Vagina (tissue), 2 donors: ENCODE measurements around the gene SEL1L.

Experiments used
- POLR2AphosphoS5 ChIP-seq, 2 donors: sonication (generic); formaldehyde crosslinking; IDR thresholded peaks; one replicate each; pipeline ENCODE4 v1.9.0; 2017; ENCODE audit warnings: antibody characterized with exemption in 2 of 2, mild to moderate bottlenecking in 2 of 2, low read depth in 1 of 2; ENCODE audit not compliant: insufficient read depth in 1 of 2
- TF ChIP-seq, protein P1 (sequence below), 3 experiments: fragments of 450-650 bp in 2 of 3; fragments of 200-600 bp in 1 of 3; sonication (generic) in 1 of 3; IDR thresholded peaks; one replicate each; pipeline ENCODE4 v1.5.1; 2017 to 2019; ENCODE audit warnings: antibody characterized with exemption in 3 of 3, mild to moderate bottlenecking in 2 of 3, moderate library complexity in 2 of 3

DNA sequence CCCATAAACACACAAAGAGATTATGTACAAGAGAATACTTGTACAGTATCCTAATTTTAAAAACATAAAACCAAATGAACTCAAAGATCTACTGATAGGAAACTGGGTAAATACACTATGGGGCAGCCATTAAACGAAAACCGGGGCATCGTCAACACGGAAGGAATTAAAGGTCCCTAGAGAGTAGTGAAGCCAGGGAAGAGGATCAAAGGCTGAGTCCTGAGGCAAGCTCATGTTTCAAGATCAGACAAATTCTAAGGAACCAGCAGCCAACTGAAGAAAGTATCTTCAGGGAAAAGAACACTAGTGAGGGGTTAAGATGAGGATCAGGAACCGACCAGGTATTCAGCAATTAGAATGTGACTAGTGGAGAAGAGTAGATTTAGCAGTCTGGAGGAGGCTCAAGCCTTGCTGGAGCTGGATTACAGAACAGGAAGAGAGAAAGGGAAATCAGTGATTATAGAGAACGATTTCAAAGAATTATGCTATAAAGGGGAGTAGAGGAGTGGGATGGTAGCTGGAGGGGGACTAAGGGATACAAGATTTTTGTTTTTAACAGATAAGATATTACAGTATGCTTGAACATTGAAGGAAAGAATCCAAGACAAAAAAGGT is 23.7 kb downstream of the SEL1L start:
- TF ChIP-seq, protein P1, sequence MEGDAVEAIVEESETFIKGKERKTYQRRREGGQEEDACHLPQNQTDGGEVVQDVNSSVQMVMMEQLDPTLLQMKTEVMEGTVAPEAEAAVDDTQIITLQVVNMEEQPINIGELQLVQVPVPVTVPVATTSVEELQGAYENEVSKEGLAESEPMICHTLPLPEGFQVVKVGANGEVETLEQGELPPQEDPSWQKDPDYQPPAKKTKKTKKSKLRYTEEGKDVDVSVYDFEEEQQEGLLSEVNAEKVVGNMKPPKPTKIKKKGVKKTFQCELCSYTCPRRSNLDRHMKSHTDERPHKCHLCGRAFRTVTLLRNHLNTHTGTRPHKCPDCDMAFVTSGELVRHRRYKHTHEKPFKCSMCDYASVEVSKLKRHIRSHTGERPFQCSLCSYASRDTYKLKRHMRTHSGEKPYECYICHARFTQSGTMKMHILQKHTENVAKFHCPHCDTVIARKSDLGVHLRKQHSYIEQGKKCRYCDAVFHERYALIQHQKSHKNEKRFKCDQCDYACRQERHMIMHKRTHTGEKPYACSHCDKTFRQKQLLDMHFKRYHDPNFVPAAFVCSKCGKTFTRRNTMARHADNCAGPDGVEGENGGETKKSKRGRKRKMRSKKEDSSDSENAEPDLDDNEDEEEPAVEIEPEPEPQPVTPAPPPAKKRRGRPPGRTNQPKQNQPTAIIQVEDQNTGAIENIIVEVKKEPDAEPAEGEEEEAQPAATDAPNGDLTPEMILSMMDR (IDR thresholded peaks at IDR 0.05) = no peak
- TF ChIP-seq POLR2AphosphoS5 (IDR thresholded peaks at IDR 0.05; ENCODE audit: insufficient read depth in 1 of 2, low read depth in 1 of 2) = no peak
